HUES6 (cell line): ENCODE measurements around the gene HCRTR2.
A peak's percentile ranks its signal among the peaks of the same experiment; 100 is the strongest.
"Not testable (repeated sequence)": the region's sequence is repeated elsewhere in the genome, so short reads cannot be mapped to it uniquely, and the experiment has no call there.

Experiments used
- H3K27ac ChIP-seq: 2 replicates; pipeline ENCODE4 v1.7.0; 2013; ENCODE audit warnings: low read depth, mild to moderate bottlenecking, low read length, inconsistent platforms
- H3K27me3 ChIP-seq: 2 replicates; pipeline ENCODE4 v1.6.1; 2013; ENCODE audit warnings: low read length; ENCODE audit not compliant: control insufficient read depth, insufficient read depth
- H3K36me3 ChIP-seq: 2 replicates; pipeline ENCODE4 v1.6.1; 2013; ENCODE audit warnings: low read length; ENCODE audit not compliant: control insufficient read depth, insufficient read depth
- H3K4me1 ChIP-seq: 2 replicates; pipeline ENCODE4 v1.6.1; 2013; ENCODE audit warnings: low read length; ENCODE audit not compliant: control insufficient read depth, insufficient read depth
- H3K4me3 ChIP-seq: 2 replicates; pipeline ENCODE4 v1.5.1; 2013; ENCODE audit warnings: low read depth, low read length
- H3K9ac ChIP-seq: one replicate; pipeline ENCODE4 v1.6.1; 2013; ENCODE audit warnings: mild to moderate bottlenecking, low read length
- H3K9me3 ChIP-seq: 2 replicates; pipeline ENCODE4 v1.6.1; 2013; ENCODE audit warnings: low read depth, low read length; ENCODE audit not compliant: control insufficient read depth, insufficient read depth

Gene HCRTR2

DNA sequence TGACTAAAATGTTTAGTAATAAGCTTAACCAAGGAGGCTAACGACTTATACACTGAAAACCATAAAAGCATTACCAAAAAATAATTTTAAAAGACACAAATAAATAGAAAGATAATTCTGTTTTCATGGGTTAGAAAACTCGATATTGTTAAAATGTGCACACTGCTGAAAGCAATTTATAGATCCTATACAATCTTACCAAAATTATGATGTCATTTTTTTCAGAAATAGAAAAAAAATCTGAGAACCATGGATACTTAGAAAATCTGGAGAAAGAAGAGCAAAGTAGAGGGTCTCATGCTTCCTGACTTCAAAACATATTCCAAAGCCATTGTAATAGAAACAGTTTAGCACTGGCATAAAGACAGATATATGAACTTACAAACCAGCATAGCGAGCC, 46.6 kb downstream of the HCRTR2 start:
- no peak overlapping the region for H3K9ac ChIP-seq
- no peaks in the 10 kb centered on the region for H3K36me3 ChIP-seq

GRCh38 chr6:55227862-55228261, 53.5 kb downstream of the HCRTR2 start:
- Histone ChIP-seq H3K9ac (no peak overlapping the region), H3K36me3 (no peaks in the 10 kb centered on the region), H3K4me3 (no peak overlapping the region), H3K4me1 (no peaks in the 10 kb centered on the region), H3K27ac (no peak overlapping the region), H3K27me3 (no peaks in the 10 kb centered on the region), H3K9me3 (no peaks in the 10 kb centered on the region)

More for the DNA sequence above, 46.6 kb downstream of the HCRTR2 start:
- H3K4me1 ChIP-seq: no peaks in the 10 kb centered on the region
- no peak overlapping the region for H3K4me3 ChIP-seq
- H3K27ac ChIP-seq: no peak overlapping the region
- H3K9me3 ChIP-seq: peaks cover 1% of the 10 kb centered on the region; the same call in 1 of the 2 replicates
- no peaks in the 10 kb centered on the region for H3K27me3 ChIP-seq

DNA sequence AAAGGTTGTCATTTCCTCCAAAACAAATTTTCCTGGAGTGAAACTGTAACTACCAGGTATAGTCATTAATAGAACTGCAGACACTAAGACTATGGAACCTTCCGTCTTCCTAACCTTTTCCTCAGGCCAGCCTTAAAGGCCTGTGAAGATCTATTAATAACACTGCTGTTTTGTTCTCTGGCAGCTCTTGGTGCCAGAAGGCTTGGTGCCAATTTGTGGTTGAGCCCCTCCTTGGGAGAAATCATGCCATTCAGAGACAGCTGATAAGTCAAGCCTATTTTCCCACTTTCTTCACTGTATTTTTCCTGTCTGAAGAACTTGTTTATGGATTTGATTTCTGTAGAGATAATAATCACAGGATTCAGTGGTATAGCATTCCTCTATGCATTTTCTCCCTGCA, 64.8 kb downstream of the HCRTR2 start:
- Histone ChIP-seq H3K27me3 (no peaks in the 10 kb centered on the region), H3K9ac (no peak overlapping the region), H3K9me3 (no peaks in the 10 kb centered on the region), H3K27ac (no peak overlapping the region), H3K4me3 (no peak overlapping the region), H3K4me1 (no peaks in the 10 kb centered on the region), H3K36me3 (no peaks in the 10 kb centered on the region)

- H3K36me3 ChIP-seq, H3K9me3 ChIP-seq, H3K27ac ChIP-seq, H3K9ac ChIP-seq, H3K27me3 ChIP-seq, H3K4me1 ChIP-seq, H3K4me3 ChIP-seq: not testable (repeated sequence)
Observed at GRCh38 chr6:55240975-55241605, 66.8 kb downstream of the HCRTR2 start.

DNA sequence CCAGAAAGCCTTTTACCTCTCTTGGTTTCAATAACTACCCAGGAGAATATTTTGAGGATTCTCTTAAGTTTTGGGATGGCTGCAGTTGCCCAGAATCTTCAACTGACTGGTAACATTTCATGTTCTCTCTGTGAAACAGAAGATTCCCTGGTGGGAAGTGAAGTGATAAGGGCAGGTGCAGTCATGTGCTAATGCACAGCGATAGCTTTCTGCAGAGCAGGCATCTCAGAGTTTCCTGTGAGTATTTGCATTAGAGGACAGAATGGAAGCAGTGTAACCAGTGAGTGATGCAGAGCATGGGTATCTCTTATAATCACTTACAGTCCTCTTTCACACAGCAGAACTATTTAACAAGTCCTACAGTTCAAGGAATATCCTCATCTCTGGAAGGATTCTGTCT, 76.1 kb downstream of the HCRTR2 start:
- no peak overlapping the region for H3K9ac ChIP-seq
- H3K4me3 ChIP-seq: no peak overlapping the region
- no peaks in the 10 kb centered on the region for H3K9me3 ChIP-seq
- no peak overlapping the region for H3K27ac ChIP-seq
- H3K4me1 ChIP-seq: peaks cover 7% of the 10 kb centered on the region
- H3K27me3 ChIP-seq: no peaks in the 10 kb centered on the region
- H3K36me3 ChIP-seq: no peaks in the 10 kb centered on the region

DNA sequence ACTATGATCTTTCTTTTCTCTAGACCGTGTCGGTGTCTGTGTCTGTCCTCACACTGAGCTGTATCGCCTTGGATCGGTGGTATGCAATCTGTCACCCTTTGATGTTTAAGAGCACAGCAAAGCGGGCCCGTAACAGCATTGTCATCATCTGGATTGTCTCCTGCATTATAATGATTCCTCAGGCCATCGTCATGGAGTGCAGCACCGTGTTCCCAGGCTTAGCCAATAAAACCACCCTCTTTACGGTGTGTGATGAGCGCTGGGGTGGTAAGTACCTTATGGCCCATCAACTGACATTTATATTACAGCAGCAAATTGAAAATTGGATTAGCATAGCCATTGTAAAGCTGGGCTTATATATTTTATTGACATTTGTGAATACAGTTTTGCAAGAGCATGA, 80.8 kb downstream of the HCRTR2 start:
- peaks cover 7% of the 10 kb centered on the region for H3K4me1 ChIP-seq
- H3K9ac ChIP-seq: no peak overlapping the region
- no peaks in the 10 kb centered on the region for H3K36me3 ChIP-seq
- H3K9me3 ChIP-seq: no peaks in the 10 kb centered on the region
- no peak overlapping the region for H3K4me3 ChIP-seq
- H3K27ac ChIP-seq: no peak overlapping the region
- no peaks in the 10 kb centered on the region for H3K27me3 ChIP-seq

- H3K9me3 ChIP-seq: no peaks in the 10 kb centered on the region
- H3K36me3 ChIP-seq: no peaks in the 10 kb centered on the region
- H3K4me1 ChIP-seq: no peaks in the 10 kb centered on the region
- no peak overlapping the region for H3K4me3 ChIP-seq
- H3K9ac ChIP-seq: no peak overlapping the region
- no peak overlapping the region; the same call in 1 of the 2 replicates for H3K27ac ChIP-seq
- no peaks in the 10 kb centered on the region for H3K27me3 ChIP-seq
Observed at GRCh38 chr6:55260181-55260580, 85.9 kb downstream of the HCRTR2 start.

DNA sequence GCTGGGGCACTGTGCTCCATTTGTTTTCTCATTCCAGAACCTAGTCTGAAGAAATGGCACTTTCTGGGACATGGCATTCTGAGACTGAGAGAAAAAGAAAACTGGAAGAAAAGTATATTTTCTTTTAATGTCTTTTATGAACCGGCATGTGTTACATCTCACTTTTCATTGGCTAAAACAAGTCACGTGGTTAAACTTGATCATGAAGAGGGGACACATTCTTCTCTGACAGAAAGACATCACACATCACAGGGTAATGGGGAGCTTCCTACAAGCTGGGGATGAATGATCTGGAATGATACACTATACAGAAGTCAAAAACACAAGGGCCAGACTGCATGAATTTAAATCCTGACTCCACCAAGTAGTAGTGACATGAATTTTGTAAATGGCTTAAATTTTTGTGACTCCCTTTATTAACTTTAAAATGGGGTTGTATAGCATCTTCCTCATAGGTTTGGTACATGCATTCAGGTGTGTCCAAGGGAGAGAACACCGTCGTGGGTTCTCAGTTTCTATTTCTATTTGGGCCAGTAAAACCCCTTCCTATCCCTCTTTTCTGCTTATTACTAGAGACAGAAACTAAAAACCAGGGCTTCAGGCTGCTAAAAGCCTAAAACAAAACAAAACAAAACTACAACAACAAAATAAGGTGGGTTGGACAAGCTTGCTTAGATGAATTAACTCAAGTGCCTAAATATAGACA, 91.2 kb downstream of the HCRTR2 start:
- H3K27me3 ChIP-seq: no peaks in the 10 kb centered on the region
- H3K27ac ChIP-seq: no peak overlapping the region
- H3K9ac ChIP-seq: no peak overlapping the region
- H3K36me3 ChIP-seq: no peaks in the 10 kb centered on the region
- no peaks in the 10 kb centered on the region for H3K9me3 ChIP-seq
- no peak overlapping the region for H3K4me3 ChIP-seq
- no peaks in the 10 kb centered on the region for H3K4me1 ChIP-seq

DNA sequence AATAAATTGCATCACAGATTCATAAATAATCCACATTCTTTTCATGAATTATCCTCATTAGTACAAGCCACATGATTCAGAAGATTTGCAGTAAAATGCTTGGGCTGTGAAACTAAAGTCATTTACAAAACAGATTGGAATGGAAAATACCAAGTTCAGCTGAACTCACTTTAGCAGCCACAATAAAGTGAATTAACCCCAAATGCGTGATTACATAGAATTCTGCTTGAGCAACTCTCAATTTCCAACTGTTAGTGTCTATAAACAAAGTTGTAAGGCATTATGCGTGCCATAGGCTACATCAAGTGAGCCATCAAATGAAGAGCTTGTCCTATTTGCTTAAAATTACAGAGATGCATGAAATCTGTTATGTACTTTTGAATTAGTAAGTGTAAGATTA, 92.6 kb downstream of the HCRTR2 start:
- Histone ChIP-seq H3K4me3 (no peak overlapping the region), H3K9me3 (no peaks in the 10 kb centered on the region)

GRCh38 chr6:55276745-55277530, 102.6 kb downstream of the HCRTR2 start:
- Histone ChIP-seq H3K27me3 (no peaks in the 10 kb centered on the region), H3K4me3 (peak overlapping the region; percentile 12; the same call in 1 of the 2 replicates), H3K4me1 (peaks cover 15% of the 10 kb centered on the region), H3K9me3 (no peaks in the 10 kb centered on the region), H3K36me3 (no peaks in the 10 kb centered on the region), H3K9ac (peak overlapping the region; percentile 24), H3K27ac (no peak overlapping the region; the same call in 1 of the 2 replicates)

More for the DNA sequence above, 92.6 kb downstream of the HCRTR2 start:
- H3K27ac ChIP-seq: no peak overlapping the region
- H3K36me3 ChIP-seq: no peaks in the 10 kb centered on the region
- H3K9ac ChIP-seq: no peak overlapping the region
- no peaks in the 10 kb centered on the region for H3K4me1 ChIP-seq
- no peaks in the 10 kb centered on the region for H3K27me3 ChIP-seq

GRCh38 chr6:55277646-55278045, 103.3 kb downstream of the HCRTR2 start:
- H3K4me3 ChIP-seq: no peak overlapping the region
- peaks cover 15% of the 10 kb centered on the region for H3K4me1 ChIP-seq
- no peaks in the 10 kb centered on the region for H3K36me3 ChIP-seq
- no peak overlapping the region for H3K27ac ChIP-seq
- no peaks in the 10 kb centered on the region for H3K27me3 ChIP-seq
- H3K9me3 ChIP-seq: no peaks in the 10 kb centered on the region
- H3K9ac ChIP-seq: no peak overlapping the region
